ENCODE data around the gene PIEZO1.

Gene PIEZO1

DNA sequence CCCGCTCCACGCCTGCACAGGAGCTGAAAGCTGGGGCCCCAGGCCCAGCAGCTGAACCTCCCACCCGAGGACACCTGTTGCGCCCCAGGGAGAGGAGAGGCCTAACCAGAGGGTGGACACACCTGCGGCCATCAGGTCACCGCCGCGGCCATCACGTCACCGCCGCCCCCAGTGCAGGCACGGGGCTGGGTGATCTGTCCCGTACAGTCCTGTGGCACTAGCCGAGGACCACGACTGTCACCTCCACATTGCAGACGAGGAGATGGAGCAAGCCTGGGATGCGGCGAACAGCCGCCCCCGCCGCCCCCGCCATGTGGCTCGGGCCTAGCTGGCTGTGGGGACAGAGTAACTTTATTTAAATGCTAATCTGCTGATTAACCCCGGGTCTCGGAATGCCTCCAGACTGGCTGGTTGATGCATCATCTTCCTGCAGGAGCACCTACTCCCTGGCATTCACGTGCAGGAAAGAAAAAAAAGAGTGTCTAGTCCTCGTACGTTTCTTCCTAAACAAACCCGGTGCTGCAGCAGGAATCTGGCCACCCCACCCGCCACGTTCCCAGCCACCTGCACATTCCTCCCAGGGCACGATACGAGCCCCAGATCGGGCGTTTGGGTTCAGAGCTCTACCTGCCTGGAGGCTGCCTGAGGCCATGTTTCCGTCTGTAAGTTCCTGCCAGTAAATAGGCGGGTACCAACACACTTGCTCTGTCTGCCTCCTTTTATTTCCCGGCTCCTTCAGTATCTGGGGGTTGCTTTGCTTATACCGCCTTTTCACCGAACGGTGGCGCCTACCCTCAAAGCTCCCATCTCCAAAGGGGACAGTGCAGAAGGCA is 29.9 kb downstream of the PIEZO1 start:
- no peak overlapping the region for H3K4me3 ChIP-seq (ENCODE audit: low read depth, low read length)

DNA sequence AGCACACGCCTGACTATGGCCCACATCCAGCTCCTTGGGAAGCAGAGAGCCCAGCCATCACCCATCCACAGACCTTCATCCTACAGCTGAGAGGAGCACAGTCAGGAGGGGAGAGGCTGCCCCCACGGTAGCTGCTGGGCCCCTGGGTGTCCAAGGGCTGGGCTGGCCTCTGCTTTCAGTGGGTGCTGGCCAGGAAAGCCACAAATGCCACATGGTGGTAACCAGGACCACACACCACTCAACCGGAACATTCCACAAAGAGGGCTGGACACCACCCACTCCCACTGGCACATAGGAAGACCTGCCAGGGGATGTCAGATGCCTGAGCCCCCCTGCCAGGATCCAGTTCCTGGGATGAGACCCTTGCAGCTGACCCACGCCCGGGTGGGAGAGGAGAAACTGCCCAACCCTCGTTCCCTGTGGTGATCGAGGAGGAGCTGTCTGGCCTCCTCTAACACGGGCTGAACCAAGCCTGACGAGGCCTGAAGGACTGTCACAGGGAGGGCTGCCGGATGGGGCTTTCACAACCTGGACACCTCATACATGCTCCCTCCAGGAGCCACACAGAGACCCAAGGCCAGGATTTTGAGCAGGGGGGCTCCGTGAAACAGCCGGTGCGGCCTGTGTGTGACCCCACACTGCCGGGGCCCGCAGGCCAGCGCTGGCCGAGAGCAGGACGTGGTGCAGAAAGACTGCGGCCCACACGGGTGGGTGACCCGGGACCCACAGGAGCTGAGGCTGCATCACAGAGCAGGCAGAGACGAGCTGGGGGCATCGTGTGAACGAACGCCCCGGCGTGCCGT is 30.7 kb downstream of the PIEZO1 start:
- no peak overlapping the region for H3K4me3 ChIP-seq (ENCODE audit: low read depth, low read length)

DNA sequence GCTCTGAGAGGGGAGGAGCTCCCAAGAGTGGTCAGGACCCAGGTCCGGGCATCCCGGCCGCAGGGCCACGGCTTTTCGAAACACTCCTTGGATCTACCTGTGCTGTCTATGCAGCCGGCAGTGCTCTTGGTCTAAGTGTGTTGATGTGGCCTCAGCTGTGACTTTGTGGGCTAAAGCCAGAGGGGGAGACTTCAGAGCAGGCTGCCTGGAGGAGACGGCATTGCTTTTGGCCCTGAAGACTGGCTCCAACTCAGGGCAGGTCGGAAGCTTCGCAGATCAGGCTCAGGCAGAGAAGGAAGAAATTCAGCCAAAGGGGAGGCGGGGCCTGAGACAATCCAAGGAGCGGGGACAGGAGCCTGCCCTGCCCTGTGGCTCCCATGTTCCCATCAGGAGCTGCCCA is 31.4 kb downstream of the PIEZO1 start:
- H3K4me3 ChIP-seq (ENCODE audit: low read depth, low read length): no peak overlapping the region

DNA sequence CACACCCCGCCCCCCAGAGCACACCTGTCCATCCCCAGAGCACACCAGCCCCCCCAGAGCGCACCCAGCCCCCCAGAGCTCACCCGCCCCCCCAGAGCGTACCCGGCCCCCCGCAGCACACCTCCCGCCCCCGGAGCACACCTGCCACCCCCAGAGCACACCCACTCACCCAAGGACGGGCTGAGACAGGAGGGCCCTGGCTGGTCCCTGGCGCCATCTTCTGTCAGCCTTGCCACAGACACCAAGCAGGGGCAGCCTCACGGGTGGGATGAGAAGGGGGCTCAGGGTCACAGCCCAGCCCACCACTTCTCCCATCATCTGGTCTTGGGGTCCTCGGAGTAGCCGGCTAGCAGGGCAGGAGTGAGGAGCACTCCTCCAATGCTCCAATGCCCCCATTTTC is 31.8 kb downstream of the PIEZO1 start:
- no peak overlapping the region for H3K4me3 ChIP-seq (ENCODE audit: low read depth, low read length)

DNA sequence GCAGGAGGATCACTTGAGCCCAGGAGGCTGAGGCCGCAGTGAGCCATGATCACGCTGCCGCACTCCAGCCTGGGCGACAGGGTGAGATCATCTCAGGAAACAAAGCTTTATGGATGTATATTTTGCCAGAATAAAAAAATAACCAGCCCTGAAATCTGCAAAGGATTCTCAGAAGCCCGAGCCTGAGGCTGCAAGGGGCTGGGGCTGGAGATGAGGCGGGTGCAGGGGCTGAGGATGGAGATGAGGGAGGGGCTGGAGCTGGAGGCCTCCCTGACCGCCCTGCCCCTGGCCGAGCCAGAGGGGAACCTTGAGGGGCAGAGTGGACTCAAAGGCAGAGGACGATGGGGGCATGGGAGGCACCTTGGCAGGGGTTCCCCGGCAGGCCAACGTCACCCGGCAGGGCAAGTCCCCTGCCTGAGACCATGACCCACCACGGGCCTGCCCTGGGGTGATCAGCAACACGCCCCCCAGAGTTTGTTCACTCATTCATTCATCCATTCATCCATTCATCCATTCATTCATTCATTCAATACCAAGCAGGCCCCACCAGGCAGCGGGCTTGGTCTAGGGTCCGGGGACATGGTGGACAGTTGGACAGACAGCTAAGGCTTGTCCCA is 32.5 kb downstream of the PIEZO1 start:
- no peak overlapping the region for H3K4me3 ChIP-seq (ENCODE audit: low read depth, low read length)

DNA sequence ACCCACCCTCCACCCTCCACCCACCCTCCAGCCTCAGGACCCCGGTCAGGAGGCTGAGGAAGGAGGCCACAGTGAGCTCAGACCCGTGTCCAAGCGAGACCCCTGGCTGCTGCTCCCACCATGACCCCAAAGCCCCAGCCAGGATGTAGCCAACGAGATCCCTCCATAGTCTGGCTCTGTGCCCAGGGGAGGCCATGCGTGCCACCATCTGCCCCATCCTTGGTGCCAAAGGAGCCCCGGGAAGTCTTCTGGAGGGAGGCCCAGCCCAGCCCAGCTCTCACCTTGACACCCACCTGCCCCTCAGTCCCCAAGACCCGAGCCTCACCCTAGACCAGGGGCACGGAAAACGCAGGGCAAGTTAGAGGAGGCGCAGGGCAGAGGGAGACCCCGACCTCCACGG is 34.2 kb downstream of the PIEZO1 start:
- H3K4me3 ChIP-seq (ENCODE audit: low read depth, low read length): no peak overlapping the region

DNA sequence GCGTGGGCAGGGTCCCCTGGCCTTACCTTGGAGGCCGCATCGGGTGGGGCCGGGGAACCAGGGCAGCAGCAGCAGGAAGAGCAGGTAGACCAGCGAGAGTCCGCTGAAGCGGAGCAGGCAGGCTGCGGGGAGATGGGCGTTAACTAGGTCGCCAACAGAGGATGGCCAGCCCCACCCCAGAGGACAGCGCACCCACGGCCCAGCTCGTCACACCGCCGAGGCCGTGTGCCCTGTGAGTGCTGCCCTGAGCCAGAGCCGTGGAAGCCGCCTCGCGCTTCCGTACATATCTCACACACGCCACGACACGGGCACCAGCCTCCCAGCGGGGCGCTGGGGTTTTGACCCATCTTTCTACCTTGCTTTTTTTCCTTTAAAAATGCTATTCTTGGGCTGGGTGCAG is 35.7 kb downstream of the PIEZO1 start:
- no peak overlapping the region for H3K4me3 ChIP-seq (ENCODE audit: low read depth, low read length)

DNA sequence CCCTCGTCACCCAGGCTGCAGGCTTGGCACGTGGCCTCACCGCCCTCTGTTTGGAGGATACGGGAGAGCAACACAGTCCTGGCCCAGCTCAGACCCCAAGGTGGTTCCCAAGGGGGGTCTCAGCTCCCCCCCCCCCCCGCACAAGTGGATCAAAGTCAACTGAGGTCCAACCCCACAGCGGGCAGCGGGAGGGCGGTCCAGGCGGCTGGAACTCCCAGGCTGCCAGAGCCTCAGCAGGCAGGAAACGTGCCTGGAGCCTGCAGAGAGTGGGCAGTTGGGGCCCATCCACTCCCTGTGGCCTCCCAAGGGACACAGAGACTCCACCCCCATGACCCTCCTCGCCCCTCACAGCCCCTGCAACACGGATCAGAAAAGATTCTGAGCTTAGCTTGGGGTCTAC is 36.7 kb downstream of the PIEZO1 start:
- H3K4me3 ChIP-seq (ENCODE audit: low read depth, low read length): no peak overlapping the region

DNA sequence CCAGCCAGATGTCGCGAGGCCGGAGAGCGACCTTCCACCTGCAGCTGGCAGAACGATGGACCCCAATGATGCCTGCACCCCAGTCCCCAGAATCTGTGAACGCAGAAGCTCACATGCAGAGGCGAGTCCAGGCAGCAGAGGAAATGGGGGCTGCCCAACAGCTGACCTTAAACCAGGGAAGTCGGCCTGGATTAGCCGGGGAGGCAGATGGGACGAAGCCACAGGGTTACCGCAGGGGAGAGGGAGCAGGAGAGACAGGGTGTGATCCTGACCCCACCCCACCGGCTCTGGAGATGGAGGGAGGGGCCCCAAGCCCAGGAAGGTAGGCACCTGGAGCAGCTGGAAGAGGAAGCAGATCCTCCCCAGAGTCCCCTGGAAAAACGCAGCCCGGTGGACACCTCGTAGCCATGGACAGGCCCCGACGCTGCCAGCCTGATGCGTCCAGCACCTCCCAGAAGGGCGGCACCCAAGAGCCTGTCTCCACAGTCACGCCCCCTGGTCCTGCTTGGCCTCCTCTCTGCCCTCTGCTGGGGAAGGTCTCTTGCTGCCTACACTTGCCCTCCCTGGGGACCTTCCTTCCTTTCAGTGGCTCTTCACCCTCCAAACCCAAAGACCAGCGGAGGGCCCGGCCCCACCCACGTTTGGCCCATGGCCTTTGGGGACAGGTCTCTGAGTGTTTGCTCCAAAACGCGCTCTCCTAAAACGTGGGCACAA is 37.3 kb downstream of the PIEZO1 start:
- no peak overlapping the region for H3K4me3 ChIP-seq (ENCODE audit: low read depth, low read length)

DNA sequence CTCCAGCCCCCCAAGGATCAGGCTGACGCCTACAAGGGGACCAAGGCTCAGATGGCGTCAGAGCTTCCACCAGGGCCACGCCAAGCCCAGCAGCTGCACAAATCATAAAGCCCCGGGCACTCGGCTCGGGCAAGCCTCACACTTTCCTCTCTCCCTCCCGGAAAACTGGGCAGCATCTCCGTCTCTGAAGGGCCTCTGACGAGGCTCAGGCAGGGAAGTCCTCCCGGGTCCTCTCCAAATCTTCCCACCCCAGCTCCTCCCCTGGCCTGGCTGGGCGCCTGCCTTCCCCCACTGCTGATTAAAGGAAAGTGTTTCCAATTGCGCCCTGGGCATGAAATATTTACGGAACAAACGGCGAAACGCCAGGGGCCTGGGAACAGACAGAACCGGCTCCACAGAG is 38.5 kb downstream of the PIEZO1 start:
- no peak overlapping the region for H3K4me3 ChIP-seq (ENCODE audit: low read depth, low read length)

DNA sequence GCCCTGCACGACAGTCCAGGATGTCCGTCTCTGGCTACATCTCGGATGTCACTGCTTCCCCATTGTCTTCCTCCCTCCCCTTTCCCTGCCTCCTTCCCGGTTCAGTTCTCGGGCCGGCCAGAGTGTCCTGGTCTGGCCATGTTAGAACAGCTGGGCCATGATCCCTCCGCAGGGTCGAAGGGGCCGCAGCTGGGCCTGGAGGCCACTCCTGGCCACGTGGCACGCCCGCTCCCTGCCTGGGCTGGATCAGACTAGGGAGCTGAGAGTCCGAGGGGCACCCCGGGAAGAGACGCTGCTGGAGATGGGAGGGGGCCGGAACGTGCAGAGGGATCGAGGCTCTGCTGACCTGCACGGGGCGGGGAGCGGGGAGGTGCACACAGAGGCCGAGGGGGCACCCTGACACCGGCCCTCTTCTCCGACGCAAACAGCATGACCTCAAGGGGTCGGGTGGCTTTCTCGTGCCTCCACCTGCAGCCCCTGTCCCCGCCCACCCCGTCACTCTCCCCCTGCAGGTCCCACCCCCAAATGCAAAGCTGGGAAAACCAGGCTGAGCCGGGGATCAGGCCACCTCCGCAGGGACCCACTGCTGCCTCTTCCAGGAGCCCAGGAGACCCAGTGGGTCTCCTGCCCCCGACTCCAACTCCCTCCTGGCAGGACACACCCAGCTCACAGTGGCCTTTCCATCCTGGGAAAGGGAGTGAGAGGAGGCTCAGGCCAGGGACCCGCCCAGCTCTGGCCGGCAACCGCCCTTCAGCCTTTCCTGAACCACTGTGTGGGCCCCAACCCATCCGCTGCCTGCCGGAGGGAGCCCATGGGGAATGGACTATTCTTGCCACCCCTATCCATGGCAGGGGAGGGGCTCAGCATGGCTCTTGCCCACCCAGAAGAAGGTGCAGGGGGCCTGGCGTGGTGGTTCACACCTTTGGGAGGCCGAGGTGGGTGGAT is 40.2 kb downstream of the PIEZO1 start:
- no peak overlapping the region for H3K4me3 ChIP-seq (ENCODE audit: low read depth, low read length)

DNA sequence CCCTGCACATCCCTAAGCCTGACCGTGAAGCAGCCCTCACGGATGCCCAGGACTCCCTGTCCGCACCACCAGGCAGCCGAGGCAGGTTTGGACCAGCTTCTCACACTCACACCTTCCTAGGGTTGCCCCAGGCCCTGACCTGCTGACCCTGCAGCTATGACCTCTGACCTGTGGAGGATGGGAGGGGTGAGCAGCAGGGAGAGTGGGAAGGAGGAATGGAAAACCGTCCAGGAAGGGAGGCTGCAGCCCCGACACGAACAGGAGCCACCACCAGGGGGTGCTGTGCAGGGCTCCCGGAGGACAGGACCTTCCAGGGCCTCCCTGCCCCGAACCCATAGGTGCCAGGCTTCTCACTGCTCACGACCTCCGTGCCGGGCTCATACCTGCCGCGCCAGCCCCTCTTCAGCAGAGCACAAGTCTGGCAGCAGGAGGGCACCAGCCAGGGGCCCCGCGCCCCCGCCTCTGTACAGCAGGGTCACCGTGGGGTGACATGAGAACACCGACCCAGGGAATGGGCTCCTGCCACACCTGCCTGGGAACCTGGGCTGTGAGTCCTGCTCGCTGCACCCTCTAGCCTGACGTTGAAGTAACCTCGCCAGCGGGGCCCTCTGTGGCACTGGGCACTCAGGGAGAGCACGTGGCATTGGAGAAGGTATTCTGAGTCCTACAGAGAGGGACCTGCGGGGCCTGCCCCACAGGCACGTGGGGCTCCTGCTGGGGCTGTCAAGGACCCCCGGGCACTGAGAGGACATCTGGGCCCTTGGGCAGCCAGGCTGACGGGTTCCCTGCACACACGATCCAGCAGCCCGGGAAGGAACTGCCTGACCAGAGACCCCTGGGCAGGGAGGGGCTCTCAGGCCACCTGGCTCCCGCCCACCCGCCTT is 41.1 kb downstream of the PIEZO1 start:
- H3K4me3 ChIP-seq (ENCODE audit: low read depth, low read length): no peak overlapping the region

DNA sequence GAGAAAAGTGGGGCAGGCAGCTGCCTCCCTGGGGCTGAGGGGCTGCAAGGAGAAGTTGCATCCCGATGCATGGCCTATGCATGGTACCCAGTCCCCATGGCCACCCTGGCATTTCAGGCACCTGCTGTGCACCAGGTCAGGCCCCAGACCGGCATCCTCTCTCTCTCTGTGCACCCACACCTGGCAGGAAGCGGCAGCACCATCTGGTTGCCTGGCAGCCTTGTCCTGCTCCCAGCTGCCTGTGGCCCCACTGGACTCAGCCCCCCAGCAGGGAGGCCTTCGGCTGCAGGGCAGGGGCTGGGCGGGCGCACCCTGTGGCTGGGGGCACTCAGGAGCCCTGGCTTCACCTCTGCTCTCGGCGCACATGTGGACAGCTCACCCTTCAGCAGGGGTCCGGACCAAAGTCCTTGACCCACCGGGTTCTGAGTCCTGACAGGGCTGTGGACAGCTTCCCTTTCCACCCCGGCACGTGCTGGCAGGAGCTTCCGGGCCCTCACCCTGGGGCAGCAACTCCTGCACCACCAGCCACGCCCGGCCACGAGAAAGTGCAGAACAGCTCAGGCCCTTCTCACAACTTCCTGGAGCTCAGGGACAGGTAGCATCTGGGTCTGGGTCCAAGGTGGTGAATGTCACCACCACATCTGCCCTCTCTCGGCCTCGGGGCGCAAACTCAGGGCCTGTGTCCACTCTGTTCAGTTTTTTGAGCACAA is 42.0 kb downstream of the PIEZO1 start:
- no peak overlapping the region for H3K4me3 ChIP-seq (ENCODE audit: low read depth, low read length)

DNA sequence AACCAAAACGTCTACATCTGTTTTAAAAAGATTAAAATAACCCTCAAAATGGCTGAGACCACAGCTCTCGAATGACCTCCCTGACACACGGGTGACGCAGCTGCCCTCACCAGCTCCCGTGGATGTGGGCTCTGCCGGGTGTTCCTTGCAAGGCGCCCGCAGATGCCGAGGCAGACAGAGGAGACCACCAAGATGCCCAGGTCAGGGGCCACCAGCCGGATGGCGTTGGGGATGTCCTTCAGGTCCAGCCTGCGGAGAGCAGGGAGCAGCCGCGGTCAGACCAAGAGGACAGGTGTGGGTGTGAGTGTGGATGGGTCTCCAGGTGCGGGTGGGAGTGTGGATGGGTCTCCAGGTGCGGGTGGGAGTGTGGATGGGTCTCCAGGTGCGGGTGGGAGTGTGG is 43.7 kb downstream of the PIEZO1 start:
- H3K4me3 ChIP-seq (ENCODE audit: low read depth, low read length): no peak overlapping the region

DNA sequence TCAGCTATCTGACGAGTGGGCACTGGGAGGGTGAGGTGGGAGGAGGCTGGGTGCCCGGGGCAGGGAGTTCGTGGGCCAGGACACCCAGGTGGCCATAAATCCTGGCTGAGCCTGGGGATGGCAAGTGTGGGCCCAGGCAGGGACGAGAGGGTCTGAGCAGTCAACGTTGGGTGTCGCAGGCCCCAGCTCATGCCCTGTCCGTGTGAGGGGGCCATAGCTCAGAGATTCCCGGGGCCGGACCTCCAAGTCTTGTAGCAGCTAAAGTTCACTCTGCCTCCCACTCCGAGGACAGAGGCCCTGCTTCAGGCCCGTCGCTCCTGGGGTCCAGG is 44.3 kb downstream of the PIEZO1 start:
- H3K4me3 ChIP-seq (ENCODE audit: low read depth, low read length): no peak overlapping the region

DNA sequence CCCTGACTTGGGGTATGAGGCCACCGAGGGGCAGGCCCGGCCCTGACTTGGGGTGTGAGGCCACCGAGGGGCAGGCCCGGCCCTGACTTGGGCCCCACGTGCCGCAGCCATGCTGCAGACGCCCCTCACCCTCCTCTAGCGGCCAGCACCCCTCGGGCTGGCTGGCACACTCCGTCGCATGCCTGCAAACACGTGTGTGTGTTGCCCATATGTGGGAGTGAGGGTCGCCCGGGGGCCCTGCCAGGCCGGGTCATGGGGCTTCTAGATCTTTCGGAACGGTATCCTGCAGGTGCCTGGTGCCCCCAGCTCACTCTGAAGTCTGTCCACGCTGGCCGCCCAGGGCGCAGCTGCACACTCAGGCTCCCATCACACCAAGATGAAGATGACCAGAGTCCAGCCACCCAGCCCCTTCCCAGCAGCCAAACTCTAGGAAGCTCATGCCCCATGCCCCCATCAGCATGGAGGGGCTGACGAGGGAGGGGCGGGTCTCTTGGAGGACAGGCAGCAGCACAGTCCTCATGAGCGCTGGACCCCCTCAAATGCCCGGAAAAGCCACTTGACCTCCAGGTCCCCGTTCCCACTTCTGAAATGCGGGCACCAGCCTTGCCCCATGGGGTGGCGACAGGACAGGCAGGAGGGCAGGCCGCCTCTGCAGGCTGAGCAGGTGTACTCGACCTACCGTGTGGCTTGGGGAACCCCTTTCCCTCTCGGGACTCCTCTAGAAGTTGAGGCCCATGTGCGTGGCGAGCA is 44.9 kb downstream of the PIEZO1 start:
- no peak overlapping the region for H3K4me3 ChIP-seq (ENCODE audit: low read depth, low read length)

DNA sequence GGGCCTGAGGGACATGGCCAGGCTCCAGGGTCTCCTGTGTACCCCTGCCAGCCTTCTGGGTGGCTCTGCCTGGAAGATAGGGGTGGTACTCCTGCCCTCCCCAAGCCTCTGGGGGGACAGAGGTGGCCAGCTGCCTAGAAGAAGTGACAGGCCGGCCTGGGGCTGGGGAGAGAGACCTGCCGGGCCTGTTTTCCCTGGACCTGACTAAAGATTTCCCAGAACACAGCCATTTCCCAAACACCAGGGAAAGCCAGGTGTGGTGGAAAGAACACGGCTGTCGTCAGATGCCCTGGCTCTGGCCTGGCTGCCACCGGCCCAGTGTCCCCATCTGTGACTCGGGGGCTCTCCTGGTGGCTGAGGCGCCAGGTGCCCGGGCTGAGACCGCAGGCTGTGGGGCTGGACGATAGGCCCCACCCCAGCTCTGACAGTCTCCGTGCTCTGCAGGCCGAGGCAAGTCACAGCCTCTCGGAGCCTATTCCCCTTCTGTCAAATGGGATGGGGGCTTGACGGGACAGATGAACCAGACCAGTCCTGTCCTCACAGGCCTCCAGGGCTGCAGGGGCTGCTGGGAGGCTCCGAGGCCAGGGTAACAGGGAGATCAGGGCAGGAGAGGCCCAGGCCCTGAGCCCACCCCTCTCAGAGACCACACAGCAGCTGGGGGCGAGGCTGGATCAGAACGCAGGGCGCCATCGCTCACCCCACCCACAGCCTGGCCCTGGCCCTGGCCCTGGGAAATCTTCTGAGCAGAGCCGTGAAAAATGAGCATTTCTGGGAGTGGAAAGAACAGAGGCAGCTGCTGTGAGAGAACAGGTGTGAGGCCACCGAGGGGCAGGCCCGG is 45.7 kb downstream of the PIEZO1 start:
- H3K4me3 ChIP-seq (ENCODE audit: low read depth, low read length): no peak overlapping the region
